Stomach (tissue), 4 donors: Measurements from ENCODE around the gene VSTM4.

Experiments used
- CTCF ChIP-seq, 7 experiments: fragments of 450-650 bp in 4 of 7; fragments of 200-600 bp in 3 of 7; sonication (generic) in 3 of 7; IDR thresholded peaks; one replicate each; pipeline ENCODE4 v1.5.1; 2016 to 2019; ENCODE audit warnings: antibody characterized with exemption in 7 of 7, control low read depth in 2 of 7, mild to moderate bottlenecking in 1 of 7
- EP300 ChIP-seq: sonication (generic); formaldehyde crosslinking; IDR thresholded peaks from one replicate; pipeline ENCODE4 v1.6.1; 2017; ENCODE audit warnings: antibody characterized with exemption
- POLR2A ChIP-seq, 4 donors: fragments of 450-650 bp; IDR thresholded peaks; one replicate each; pipeline ENCODE4 v1.6.1; 2016; ENCODE audit warnings: antibody characterized with exemption in 4 of 4, control low read depth in 2 of 4, mild to moderate bottlenecking in 1 of 4, moderate library complexity in 1 of 4
- POLR2AphosphoS5 ChIP-seq, 3 donors: sonication (generic); formaldehyde crosslinking; IDR thresholded peaks; one replicate each; pipeline ENCODE4 v1.6.1; 2016; ENCODE audit warnings: antibody characterized with exemption in 3 of 3

DNA sequence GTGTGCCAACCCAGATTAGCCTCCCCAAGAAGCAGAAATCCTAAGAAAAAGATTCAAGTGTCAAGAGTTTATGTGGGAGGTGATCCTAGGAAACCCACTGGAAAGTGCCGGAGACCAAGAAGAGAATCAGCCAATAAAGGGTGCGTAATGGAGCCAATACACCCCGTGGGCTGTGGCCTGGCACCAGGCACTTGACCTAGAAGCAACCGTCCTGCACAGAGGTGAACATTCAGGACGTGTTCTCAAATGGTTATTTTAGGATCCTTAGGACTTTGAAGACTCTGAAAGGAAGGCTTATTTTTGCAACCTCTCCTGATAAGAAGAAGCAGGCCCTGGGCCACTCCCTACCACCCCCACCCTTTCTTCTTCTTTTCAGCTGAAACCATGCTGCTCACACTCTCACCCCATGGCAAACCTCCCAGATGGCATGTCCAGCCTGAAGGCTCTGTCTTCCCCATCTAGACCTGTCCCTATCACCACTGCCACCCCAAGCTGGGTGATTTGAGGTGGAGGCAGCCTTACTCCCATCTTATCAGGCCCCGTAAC lies 46.6 kb downstream of the VSTM4 start:
- TF ChIP-seq CTCF (IDR thresholded peaks at IDR 0.05) (no peak), POLR2AphosphoS5 (IDR thresholded peaks at IDR 0.05) (no peak), POLR2A (IDR thresholded peaks at IDR 0.05) (no peak), EP300 (no peak)
